Prostate gland (tissue), 2 donors: Measurements from ENCODE around the gene SLC1A7.

Experiments
- CTCF ChIP-seq, 4 experiments: fragments of 200-600 bp in 2 of 4; fragments of 450-650 bp in 2 of 4; sonication (generic) in 2 of 4; IDR thresholded peaks; 1 replicate in 3 of 4; 2 replicates in 1 of 4; pipeline ENCODE4 v1.5.1; 2016 to 2019; ENCODE audit warnings: antibody characterized with exemption in 4 of 4, mild to moderate bottlenecking in 2 of 4, moderate library complexity in 2 of 4
- POLR2A ChIP-seq: fragments of 450-650 bp; IDR thresholded peaks from one replicate; pipeline ENCODE4 v1.6.1; 2016; ENCODE audit warnings: antibody characterized with exemption, mild to moderate bottlenecking
- POLR2AphosphoS5 ChIP-seq: sonication (generic); formaldehyde crosslinking; IDR thresholded peaks from one replicate; pipeline ENCODE4 v1.6.1; 2017; ENCODE audit warnings: antibody characterized with exemption

GRCh38 chr1:53153752-53154151 lies 11.3 kb upstream of the SLC1A7 start:
- TF ChIP-seq CTCF (IDR thresholded peaks at IDR 0.05) (no peak), POLR2AphosphoS5 (no peak), POLR2A (no peak)
